Left lung (tissue), 10 donors: ENCODE measurements around the gene GRN. TPM values are rescaled to one million over a fixed set of nuclear protein-coding genes. Genes with fewer than 3 reads are reported as not detected.
A peak's percentile ranks its signal among the peaks of the same experiment; 100 is the strongest.

Experiments used
- ATAC-seq: fragments of 200-7000 bp; cut with Tn5 transposase; one replicate; pipeline ENCODE4 v1.9.1; 2020; ENCODE audit warnings: moderate library complexity
- DNase-seq, 4 donors: peaks; one replicate each; pipeline ENCODE4 v3.0.0-alpha.2; 2013 to 2020
- H3K27ac ChIP-seq, 2 donors: fragments of 200-600 bp; sonication (generic) in 1 of 2; one replicate each; pipeline versions ENCODE4 v1.5.0 to v1.8.0; 2020 to 2021
- H3K27me3 ChIP-seq, 2 donors: fragments of 200-600 bp; sonication (generic) in 1 of 2; one replicate each; pipeline versions ENCODE4 v1.5.0 to v1.8.0; 2020 to 2021
- H3K36me3 ChIP-seq, 2 donors: fragments of 200-600 bp; sonication (generic) in 1 of 2; one replicate each; pipeline versions ENCODE4 v1.5.0 to v1.8.0; 2020 to 2021
- H3K4me1 ChIP-seq, 2 donors: fragments of 200-600 bp; one replicate each; pipeline ENCODE4 v1.8.0; 2021
- H3K4me3 ChIP-seq, 2 donors: fragments of 200-600 bp; sonication (generic) in 1 of 2; one replicate each; pipeline versions ENCODE4 v1.5.0 to v1.8.0; 2020 to 2021; ENCODE audit warnings: mild to moderate bottlenecking in 1 of 2
- H3K9me3 ChIP-seq, 2 donors: fragments of 200-600 bp; sonication (generic) in 1 of 2; one replicate each; pipeline versions ENCODE4 v1.5.0 to v1.8.0; 2020 to 2021
- intact Hi-C, 2 donors: fragments of 100-400 bp; cut with DNase I; formaldehyde crosslinking; loops; one replicate each; pipeline versions ENCODE4 v1.11.2 to v1.14.2; 2022
- polyA plus RNA-seq, 6 donors: library from polyadenylated mRNA; unstranded; fragments of 120-200 nt; gene quantifications; one replicate each; pipeline ENCODE4 v1.2.1, GENCODE V29; 2013; ENCODE audit not compliant: insufficient read length in 6 of 6
- total RNA-seq, 2 donors: library from RNA; stranded (reverse); fragmentation: NEBNext Ultra II Directional; extraction: Animal tissue kit (Norgen Biotek cat#: 25700); gene quantifications; one replicate each; pipeline ENCODE4 v1.2.1, GENCODE V29; 2021
- TF ChIP-seq, protein P1 (sequence below), 2 donors: fragments of 200-600 bp; sonication (generic) in 1 of 2; IDR thresholded peaks; one replicate each; pipeline versions ENCODE4 v1.5.0 to v1.8.0; 2021; ENCODE audit warnings: antibody characterized with exemption in 2 of 2
- donor health status: DM: no; HTN: yes; CAD: no.
- donor health status: DM: no; HTN: no; CAD: no.

GRN gene
- total and polyA plus RNA-seq, 8 donors: 199 to 616 (median 235) TPM

- H3K36me3 ChIP-seq: no peaks in the 10 kb centered on the region
Observed at GRCh38 chr17:44359006-44359405, 13.9 kb downstream of the GRN start.

DNA sequence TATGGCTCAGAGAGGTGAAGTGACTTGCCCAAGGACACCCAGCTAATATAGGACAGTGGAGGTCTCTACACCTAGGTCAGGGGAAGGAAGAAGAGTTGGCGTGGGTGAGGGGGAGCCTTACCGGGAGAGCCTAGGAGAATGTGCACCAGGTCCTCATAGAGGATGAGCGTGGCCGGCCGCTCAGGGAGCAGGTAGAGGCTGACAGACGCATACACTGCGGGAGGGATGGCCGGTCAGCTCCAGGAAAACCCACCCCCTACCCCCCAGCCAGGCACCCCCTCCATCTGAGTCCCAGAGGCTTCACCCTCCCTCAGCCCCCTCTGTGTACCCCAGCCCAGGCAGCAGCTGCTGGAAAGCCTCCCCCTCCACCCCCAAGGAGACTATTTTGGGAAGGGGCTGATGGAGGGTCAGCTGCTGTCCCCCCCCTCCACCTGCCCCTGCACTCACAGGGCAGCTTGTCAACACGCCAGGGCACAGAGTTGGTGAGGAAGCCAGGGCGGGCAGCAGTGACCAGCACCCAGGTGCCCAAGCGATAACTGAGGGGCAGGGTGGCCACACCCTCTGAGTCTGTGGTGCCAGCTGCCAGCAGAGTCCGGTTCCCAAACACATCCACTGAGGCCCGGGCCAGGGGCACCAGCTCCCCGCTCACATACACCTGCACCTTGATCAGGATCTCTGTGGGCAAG, 14.5 kb downstream of the GRN start:
- H3K27ac ChIP-seq: no peak overlapping the region
- no peaks in the 10 kb centered on the region for H3K9me3 ChIP-seq
- DNase-seq (no peak), ATAC-seq (no peak)
- TF ChIP-seq, protein P1, sequence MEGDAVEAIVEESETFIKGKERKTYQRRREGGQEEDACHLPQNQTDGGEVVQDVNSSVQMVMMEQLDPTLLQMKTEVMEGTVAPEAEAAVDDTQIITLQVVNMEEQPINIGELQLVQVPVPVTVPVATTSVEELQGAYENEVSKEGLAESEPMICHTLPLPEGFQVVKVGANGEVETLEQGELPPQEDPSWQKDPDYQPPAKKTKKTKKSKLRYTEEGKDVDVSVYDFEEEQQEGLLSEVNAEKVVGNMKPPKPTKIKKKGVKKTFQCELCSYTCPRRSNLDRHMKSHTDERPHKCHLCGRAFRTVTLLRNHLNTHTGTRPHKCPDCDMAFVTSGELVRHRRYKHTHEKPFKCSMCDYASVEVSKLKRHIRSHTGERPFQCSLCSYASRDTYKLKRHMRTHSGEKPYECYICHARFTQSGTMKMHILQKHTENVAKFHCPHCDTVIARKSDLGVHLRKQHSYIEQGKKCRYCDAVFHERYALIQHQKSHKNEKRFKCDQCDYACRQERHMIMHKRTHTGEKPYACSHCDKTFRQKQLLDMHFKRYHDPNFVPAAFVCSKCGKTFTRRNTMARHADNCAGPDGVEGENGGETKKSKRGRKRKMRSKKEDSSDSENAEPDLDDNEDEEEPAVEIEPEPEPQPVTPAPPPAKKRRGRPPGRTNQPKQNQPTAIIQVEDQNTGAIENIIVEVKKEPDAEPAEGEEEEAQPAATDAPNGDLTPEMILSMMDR (IDR thresholded peaks at IDR 0.05): no peak
- H3K27me3 ChIP-seq: peaks cover 0 to 44% of the 10 kb centered on the region in 2 donors
- H3K4me1 ChIP-seq: peaks cover 4 to 21% of the 10 kb centered on the region in 2 donors
- no peaks in the 10 kb centered on the region for H3K36me3 ChIP-seq
- intact Hi-C loops: no loop called here
- H3K4me3 ChIP-seq: no peak overlapping the region

More at GRCh38 chr17:44359006-44359405, 13.9 kb downstream of the GRN start:
- Histone ChIP-seq H3K27ac (no peak overlapping the region), H3K27me3 (peaks cover 0 to 45% of the 10 kb centered on the region in 2 donors), H3K4me1 (peaks cover 4 to 19% of the 10 kb centered on the region in 2 donors), H3K9me3 (no peaks in the 10 kb centered on the region), H3K4me3 (no peak overlapping the region)
- intact Hi-C loops: no loop called here
- ATAC-seq (no peak), DNase-seq (no peak)
- TF ChIP-seq, protein P1 (IDR thresholded peaks at IDR 0.05): no peak

- Histone ChIP-seq H3K9me3 (no peaks in the 10 kb centered on the region), H3K4me1 (peaks cover 4 to 21% of the 10 kb centered on the region in 2 donors), H3K27me3 (peaks cover 0 to 44% of the 10 kb centered on the region in 2 donors), H3K36me3 (no peaks in the 10 kb centered on the region), H3K4me3 (no peak overlapping the region), H3K27ac (no peak overlapping the region)
- TF ChIP-seq, protein P1 (IDR thresholded peaks at IDR 0.05): no peak
- intact Hi-C loops: no loop called here
- ATAC-seq (no peak), DNase-seq (no peak)
Observed at GRCh38 chr17:44360144-44360533, 15.0 kb downstream of the GRN start.

- no peak overlapping the region for H3K27ac ChIP-seq
- ATAC-seq: no peak
- H3K4me1 ChIP-seq: peaks cover 4 to 21% of the 10 kb centered on the region in 2 donors
- TF ChIP-seq, protein P1 (IDR thresholded peaks at IDR 0.05): no peak
- no peaks in the 10 kb centered on the region for H3K36me3 ChIP-seq
- no peaks in the 10 kb centered on the region for H3K9me3 ChIP-seq
- intact Hi-C loops: no loop called here
- no peak overlapping the region for H3K4me3 ChIP-seq
- peaks cover 0 to 39% of the 10 kb centered on the region in 2 donors for H3K27me3 ChIP-seq
- peak in 2 of 4 donors; percentile 31 to 70 for DNase-seq
Observed at GRCh38 chr17:44360826-44361225, 15.7 kb downstream of the GRN start.

- Histone ChIP-seq H3K27ac (no peak overlapping the region), H3K27me3 (peaks cover 0 to 44% of the 10 kb centered on the region in 2 donors), H3K4me3 (no peak overlapping the region), H3K36me3 (no peaks in the 10 kb centered on the region), H3K9me3 (no peaks in the 10 kb centered on the region), H3K4me1 (peaks cover 4 to 21% of the 10 kb centered on the region in 2 donors)
- intact Hi-C loops: no loop called here
- TF ChIP-seq, protein P1 (IDR thresholded peaks at IDR 0.05): no peak
- no peak for ATAC-seq
- DNase-seq: peak in 1 of 4 donors; percentile 28
Observed at GRCh38 chr17:44361292-44362260, 16.5 kb downstream of the GRN start.
